Neuronal stem cell (in vitro differentiated cells): Measurements from ENCODE around the gene HENMT1.
"Not testable (repeated sequence)": the region's sequence is repeated elsewhere in the genome, so short reads cannot be mapped to it uniquely, and the experiment has no call there.

Experiments
- DNase-seq: peaks from one replicate; pipeline ENCODE4 v3.0.0-alpha.2; 2013; ENCODE audit warnings: low spot score
- H2AFZ ChIP-seq: one replicate; pipeline ENCODE4 v1.6.1; 2013; ENCODE audit warnings: mild to moderate bottlenecking, low read length, inconsistent platforms
- H2AK5ac ChIP-seq: 2 replicates; pipeline ENCODE4 v1.6.1; 2013; ENCODE audit warnings: low read depth, mild to moderate bottlenecking, inconsistent platforms, low read length, moderate library complexity, mixed read lengths
- H2BK120ac ChIP-seq: 2 replicates; pipeline ENCODE4 v1.6.1; 2013; ENCODE audit warnings: low read depth, mild to moderate bottlenecking, inconsistent platforms, low read length, moderate library complexity, mixed read lengths
- H2BK12ac ChIP-seq: one replicate; pipeline ENCODE4 v1.6.1; 2013; ENCODE audit warnings: low read length, inconsistent platforms
- H2BK15ac ChIP-seq: 2 replicates; pipeline ENCODE4 v1.6.1; 2013; ENCODE audit warnings: mild to moderate bottlenecking, low read length, inconsistent platforms, mixed read lengths
- H2BK5ac ChIP-seq: one replicate; pipeline ENCODE4 v1.6.1; 2013; ENCODE audit warnings: inconsistent platforms, mild to moderate bottlenecking, low read length, moderate library complexity
- H3K14ac ChIP-seq: one replicate; pipeline ENCODE4 v1.6.1; 2013; ENCODE audit warnings: low read length, inconsistent platforms
- H3K18ac ChIP-seq: 2 replicates; pipeline ENCODE4 v1.6.1; 2013; ENCODE audit warnings: low read length, inconsistent platforms
- H3K23ac ChIP-seq: 2 replicates; pipeline ENCODE4 v1.6.1; 2013; ENCODE audit warnings: low read depth, mild to moderate bottlenecking, mixed read lengths, low read length, inconsistent platforms; ENCODE audit not compliant: poor library complexity
- H3K27ac ChIP-seq: replicated peaks from 3 replicates; pipeline ENCODE4 v1.5.1; 2013; ENCODE audit warnings: low read length, inconsistent platforms
- H3K27me3 ChIP-seq, 3 experiments: 2 replicates each; pipeline ENCODE4 v1.6.1; 2013; ENCODE audit warnings: low read length in 3 of 3, mild to moderate bottlenecking in 2 of 3, inconsistent platforms in 1 of 3, low read depth in 1 of 3, mixed read lengths in 1 of 3, moderate library complexity in 1 of 3; ENCODE audit not compliant: control insufficient read depth in 3 of 3, insufficient read depth in 3 of 3
- H3K36me3 ChIP-seq, 2 donors: replicated peaks in 1 of 2; 2 replicates each; pipeline ENCODE4 v1.6.1; 2013; ENCODE audit warnings: low read length in 2 of 2; ENCODE audit not compliant: control insufficient read depth in 2 of 2, insufficient read depth in 2 of 2
- H3K4ac ChIP-seq: 2 replicates; pipeline ENCODE4 v1.6.1; 2013; ENCODE audit warnings: inconsistent platforms, mild to moderate bottlenecking, low read length, moderate library complexity
- H3K4me1 ChIP-seq, 2 donors: 1 replicate in 1 of 2; 2 replicates in 1 of 2; pipeline ENCODE4 v1.6.1; 2013; ENCODE audit warnings: low read length in 2 of 2, low read depth in 1 of 2; ENCODE audit not compliant: control insufficient read depth in 2 of 2, insufficient read depth in 1 of 2
- H3K4me2 ChIP-seq: one replicate; pipeline ENCODE4 v1.6.1; 2013; ENCODE audit warnings: mild to moderate bottlenecking, low read length, inconsistent platforms; ENCODE audit not compliant: insufficient read depth, poor library complexity, severe bottlenecking
- H3K4me3 ChIP-seq, 2 donors: 2 replicates each; pipeline ENCODE4 v1.5.1; 2013; ENCODE audit warnings: low read length in 2 of 2, mild to moderate bottlenecking in 2 of 2, inconsistent platforms in 1 of 2, moderate library complexity in 1 of 2
- H3K79me1 ChIP-seq: one replicate; pipeline ENCODE4 v1.6.1; 2013; ENCODE audit warnings: low read depth, mild to moderate bottlenecking, inconsistent platforms, low read length, moderate library complexity
- H3K9ac ChIP-seq: one replicate; pipeline ENCODE4 v1.6.1; 2013; ENCODE audit warnings: mild to moderate bottlenecking, low read depth, low read length, inconsistent platforms; ENCODE audit not compliant: poor library complexity
- H3K9me3 ChIP-seq, 2 donors: replicated peaks in 1 of 2; 2 replicates each; pipeline versions ENCODE3 to v1.6.1; 2013; ENCODE audit warnings: low read length in 2 of 2, mild to moderate bottlenecking in 2 of 2, inconsistent platforms in 1 of 2, low read depth in 1 of 2, mixed read lengths in 1 of 2, moderate library complexity in 1 of 2; ENCODE audit not compliant: control insufficient read depth in 2 of 2, insufficient read depth in 1 of 2
- H4K8ac ChIP-seq: one replicate; pipeline ENCODE4 v1.6.1; 2013; ENCODE audit warnings: low read depth, mild to moderate bottlenecking, inconsistent platforms, low read length, moderate library complexity
- H4K91ac ChIP-seq: one replicate; pipeline ENCODE4 v1.6.1; 2013; ENCODE audit warnings: low read length, low read depth, mild to moderate bottlenecking, inconsistent platforms; ENCODE audit not compliant: poor library complexity
- WGBS, 2 donors: extraction: QIAGEN DNeasy Blood & Tissue Kit; methylation state at CpG; one replicate each; pipeline ENCODE4 v1.1.7; 2013; ENCODE audit warnings: missing lambda C conversion rate in 2 of 2, mixed read lengths in 1 of 2; ENCODE audit not compliant: insufficient read length in 2 of 2, insufficient replicate concordance in 1 of 2; ENCODE audit errors: extremely low coverage in 2 of 2; 5-methylcytosine and 5-hydroxymethylcytosine counted together

HENMT1 gene

DNA sequence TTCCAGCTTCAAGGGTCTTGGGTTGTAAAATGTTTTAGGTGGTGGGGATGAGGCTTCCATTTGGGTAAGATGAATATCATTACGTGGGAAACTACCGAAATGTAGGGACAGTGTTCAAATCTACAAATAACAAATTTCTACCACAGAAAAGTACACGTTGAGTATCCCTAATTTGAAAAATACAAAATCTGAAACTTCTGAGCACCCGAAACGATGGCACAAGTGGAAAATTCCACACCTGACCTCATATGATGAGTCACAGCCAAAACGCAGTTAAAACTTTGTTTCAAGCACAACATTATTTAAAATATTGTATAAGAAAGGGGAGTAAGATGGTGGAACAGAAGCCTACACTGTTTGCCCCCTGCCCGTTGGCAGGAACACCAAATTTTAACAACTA, 8.8 kb upstream of the HENMT1 start:
- no peak overlapping the region for H2AK5ac ChIP-seq
- H3K18ac ChIP-seq = no peak overlapping the region
- H3K4me2 ChIP-seq = no peak overlapping the region
- no peak overlapping the region for H3K9ac ChIP-seq
- DNase-seq = no peak
- H4K8ac ChIP-seq = no peak overlapping the region
- no peak overlapping the region for H4K91ac ChIP-seq
- H3K4me1 ChIP-seq = no peaks in the 10 kb centered on the region
- no peaks in the 10 kb centered on the region for H3K27me3 ChIP-seq
- H3K9me3 ChIP-seq = no peaks in the 10 kb centered on the region
- H2BK5ac ChIP-seq = no peak overlapping the region
- no peak overlapping the region for H3K23ac ChIP-seq
- H3K27ac ChIP-seq = no peak overlapping the region
- no peak overlapping the region for H3K4me3 ChIP-seq
- no peaks in the 10 kb centered on the region for H3K36me3 ChIP-seq
- H3K4ac ChIP-seq = no peak overlapping the region
- no peak overlapping the region for H2BK15ac ChIP-seq
- no CpG with 5 or more reads among the region's 7 CpGs for WGBS, 2 donors
- no peaks in the 10 kb centered on the region for H3K79me1 ChIP-seq
- no peak overlapping the region for H2AFZ ChIP-seq
- H2BK120ac ChIP-seq = no peak overlapping the region
- no peak overlapping the region for H2BK12ac ChIP-seq
- H3K14ac ChIP-seq = no peak overlapping the region

GRCh38 chr1:108668777-108669176, 7.9 kb upstream of the HENMT1 start:
- Histone ChIP-seq H3K4me3 (no peak overlapping the region), H3K4me1 (no peaks in the 10 kb centered on the region), H3K9ac (no peak overlapping the region), H4K91ac (no peak overlapping the region), H3K79me1 (no peaks in the 10 kb centered on the region), H2BK5ac (no peak overlapping the region), H3K4me2 (no peak overlapping the region), H3K4ac (no peak overlapping the region), H4K8ac (no peak overlapping the region), H3K23ac (no peak overlapping the region), H3K36me3 (no peaks in the 10 kb centered on the region), H3K27me3 (no peaks in the 10 kb centered on the region), H2AFZ (no peak overlapping the region), H2AK5ac (no peak overlapping the region), H3K27ac (no peak overlapping the region), H2BK12ac (no peak overlapping the region), H3K9me3 (no peaks in the 10 kb centered on the region), H2BK15ac (no peak overlapping the region), H2BK120ac (no peak overlapping the region), H3K14ac (no peak overlapping the region), H3K18ac (no peak overlapping the region)
- DNase-seq = no peak

- H2BK12ac ChIP-seq, H3K4ac ChIP-seq, H3K27me3 ChIP-seq, H3K36me3 ChIP-seq, H2BK5ac ChIP-seq, H2BK15ac ChIP-seq, H4K91ac ChIP-seq, H3K79me1 ChIP-seq, H3K18ac ChIP-seq, H3K4me2 ChIP-seq, H3K4me3 ChIP-seq, H2BK120ac ChIP-seq, H3K9ac ChIP-seq, H3K27ac ChIP-seq, DNase-seq, H3K4me1 ChIP-seq, H4K8ac ChIP-seq, H3K23ac ChIP-seq, H2AK5ac ChIP-seq, H3K9me3 ChIP-seq, H2AFZ ChIP-seq, H3K14ac ChIP-seq: not testable (repeated sequence)
- WGBS, 2 donors = no CpG with 5 or more reads among the region's 28 CpGs
Measured at GRCh38 chr1:108667422-108667821, 6.5 kb upstream of the HENMT1 start.

DNA sequence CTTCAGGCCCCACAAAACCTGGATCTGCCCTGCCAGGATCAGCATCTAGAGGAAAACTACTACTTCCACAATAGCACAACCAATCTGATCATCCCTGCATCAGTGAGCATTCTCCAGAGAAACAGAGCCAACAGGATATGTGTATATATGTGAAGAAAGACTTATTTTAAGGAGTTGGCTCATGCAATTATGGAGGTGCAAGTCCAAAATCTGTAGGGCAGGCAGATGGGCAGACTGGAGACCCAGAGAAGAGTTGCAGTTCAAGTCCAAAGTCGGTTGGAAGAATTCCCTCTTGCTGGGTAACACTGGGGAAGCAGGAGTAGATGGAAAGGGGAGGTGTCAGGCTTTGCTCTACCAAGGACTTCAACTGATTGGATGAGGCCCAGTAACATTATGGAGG, 4.9 kb upstream of the HENMT1 start:
- no peak overlapping the region for H3K4ac ChIP-seq
- no peak for DNase-seq
- H3K9me3 ChIP-seq = peaks cover 0 to 8% of the 10 kb centered on the region in 2 donors
- H3K23ac ChIP-seq = no peak overlapping the region
- H2AK5ac ChIP-seq = no peak overlapping the region
- peaks cover 0 to 3% of the 10 kb centered on the region in 2 donors for H3K4me1 ChIP-seq
- no peak overlapping the region for H3K14ac ChIP-seq
- no peaks in the 10 kb centered on the region for H3K79me1 ChIP-seq
- no peak overlapping the region for H4K91ac ChIP-seq
- no peak overlapping the region for H3K27ac ChIP-seq
- no peak overlapping the region for H2AFZ ChIP-seq
- no CpG with 5 or more reads among the region's 1 CpG for WGBS, 2 donors
- H3K36me3 ChIP-seq = no peaks in the 10 kb centered on the region
- H3K4me2 ChIP-seq = no peak overlapping the region
- H2BK5ac ChIP-seq = no peak overlapping the region
- no peak overlapping the region for H2BK15ac ChIP-seq
- H3K9ac ChIP-seq = no peak overlapping the region
- no peak overlapping the region for H2BK120ac ChIP-seq
- H3K27me3 ChIP-seq = peaks cover 0 to 22% (median 13%) of the 10 kb centered on the region in 3 experiments
- no peak overlapping the region for H3K4me3 ChIP-seq
- no peak overlapping the region for H3K18ac ChIP-seq
- no peak overlapping the region for H2BK12ac ChIP-seq
- no peak overlapping the region for H4K8ac ChIP-seq
